Fibroblast of lung (primary cell): ENCODE data around the gene EFR3B.
"Not testable (repeated sequence)": the region's sequence is repeated elsewhere in the genome, so short reads cannot be mapped to it uniquely, and the experiment has no call there.

Experiments used
- CTCF ChIP-seq, 2 donors: IDR thresholded peaks in 1 of 2; conservative IDR thresholded peaks in 1 of 2; 1 replicate in 1 of 2; 2 replicates in 1 of 2; pipeline ENCODE4 v1.5.1; 2011 to 2012; ENCODE audit warnings: low read length in 2 of 2, control low read depth in 1 of 2, inconsistent platforms in 1 of 2, low read depth in 1 of 2, mild to moderate bottlenecking in 1 of 2
- EZH2 ChIP-seq: IDR thresholded peaks from 2 replicates; pipeline ENCODE4 v1.5.1; 2012; ENCODE audit warnings: low read length, control low read depth, mild to moderate bottlenecking; ENCODE audit errors: missing control alignments

- TF ChIP-seq CTCF (conservative IDR thresholded peaks at IDR 0.05 in 1 of 2, IDR thresholded peaks at IDR 0.05 in 1 of 2; ENCODE audit: low read depth in 1 of 2, low read length in 2 of 2); EZH2: not testable (repeated sequence)
Measured at GRCh38 chr2:25162061-25162460, 120.2 kb downstream of the EFR3B start.
